T-helper 1 cell treated with Interleukin-12 subunit alpha and Interleukin-12 subunit beta and Interleukin-4 antibody, amounts not matched to agents 30 μg/mL and 1 μg/mL, for 36 hours (primary cell): ENCODE data around the gene CCDC152.

Experiments
- H3K27ac Mint-ChIP-seq: one replicate; pipeline ENCODE4 v1.8.0; 2021; ENCODE audit warnings: mild to moderate bottlenecking, mixed read lengths
- H3K27me3 Mint-ChIP-seq: one replicate; pipeline ENCODE4 v1.8.0; 2021; ENCODE audit warnings: low read depth, mixed read lengths
- H3K36me3 Mint-ChIP-seq: one replicate; pipeline ENCODE4 v1.8.0; 2021; ENCODE audit warnings: low read depth, mixed read lengths
- H3K4me1 Mint-ChIP-seq: one replicate; pipeline ENCODE4 v1.8.0; 2021; ENCODE audit warnings: low read depth, mixed read lengths
- H3K4me3 Mint-ChIP-seq: one replicate; pipeline ENCODE4 v1.8.0; 2021; ENCODE audit warnings: mild to moderate bottlenecking, moderate library complexity, mixed read lengths
- H3K9me3 Mint-ChIP-seq: one replicate; pipeline ENCODE4 v1.8.0; 2021; ENCODE audit warnings: mixed read lengths

CCDC152 gene

DNA sequence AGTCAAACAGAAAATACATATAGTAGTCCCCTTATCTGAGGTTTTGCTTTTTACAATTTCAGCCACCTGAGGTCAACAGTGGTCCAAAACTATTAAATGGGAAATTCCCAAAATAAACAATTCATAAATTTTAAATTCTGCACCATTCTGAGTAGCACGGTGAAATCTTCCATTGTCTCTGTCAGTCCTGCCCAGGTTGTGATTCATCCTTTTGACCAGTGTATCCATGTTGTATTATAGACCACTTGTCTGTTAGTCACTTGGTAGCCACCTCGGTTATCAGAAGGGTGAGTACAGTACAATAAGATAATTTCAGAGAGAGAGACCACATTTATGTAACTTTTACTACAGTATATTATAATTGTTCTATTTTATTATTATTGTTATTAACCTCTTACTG, 2.8 kb downstream of the CCDC152 start:
- Mint-ChIP-seq H3K27me3 (peaks cover 19% of the 10 kb centered on the region), H3K4me3 (no peak overlapping the region), H3K4me1 (peaks cover 10% of the 10 kb centered on the region), H3K9me3 (no peaks in the 10 kb centered on the region), H3K27ac (no peak overlapping the region), H3K36me3 (no peaks in the 10 kb centered on the region)

DNA sequence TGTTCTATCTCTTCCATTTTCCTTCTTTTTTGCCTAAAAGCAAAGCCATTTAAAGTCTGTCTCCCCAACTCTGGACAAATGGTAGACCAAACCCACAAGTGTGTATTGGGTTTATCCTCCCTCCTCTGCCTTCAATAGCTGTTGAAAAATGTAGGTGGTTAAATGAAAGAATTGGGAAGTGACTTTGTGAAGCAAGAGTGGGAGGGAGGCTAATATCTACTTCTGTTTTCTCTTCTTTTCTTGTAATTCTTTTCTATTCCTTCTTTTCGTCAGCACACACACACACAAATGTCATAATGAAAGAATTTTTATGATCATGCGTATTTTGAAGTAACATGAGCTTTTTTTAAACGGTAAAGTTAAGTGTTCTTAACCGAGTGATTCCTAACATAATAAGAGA, 3.8 kb downstream of the CCDC152 start:
- H3K36me3 Mint-ChIP-seq, result no peaks in the 10 kb centered on the region
- peaks cover 16% of the 10 kb centered on the region for H3K27me3 Mint-ChIP-seq
- peaks cover 10% of the 10 kb centered on the region for H3K4me1 Mint-ChIP-seq
- H3K27ac Mint-ChIP-seq, result no peak overlapping the region
- no peak overlapping the region for H3K4me3 Mint-ChIP-seq
- H3K9me3 Mint-ChIP-seq, result no peaks in the 10 kb centered on the region

DNA sequence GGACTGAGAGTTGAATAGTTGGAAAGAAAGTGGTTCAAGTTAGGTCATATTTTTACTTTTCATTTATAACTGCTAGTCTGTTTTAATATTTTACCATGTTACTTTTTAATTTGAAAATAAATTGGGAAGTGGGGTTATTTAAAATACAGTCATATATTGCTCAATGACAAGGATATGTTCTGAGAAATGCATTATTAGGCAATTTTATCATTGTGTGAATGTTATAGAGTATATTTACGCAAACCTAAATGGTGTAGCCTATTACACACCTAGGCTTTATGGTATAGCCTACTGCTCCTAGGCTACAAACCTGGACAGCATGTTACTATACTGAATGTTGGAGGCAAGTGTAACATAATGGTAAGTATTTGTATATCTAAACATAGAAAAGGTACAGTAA, 5.2 kb downstream of the CCDC152 start:
- no peaks in the 10 kb centered on the region for H3K36me3 Mint-ChIP-seq
- peaks cover 8% of the 10 kb centered on the region for H3K27me3 Mint-ChIP-seq
- peaks cover 8% of the 10 kb centered on the region for H3K4me1 Mint-ChIP-seq
- H3K9me3 Mint-ChIP-seq, result no peaks in the 10 kb centered on the region
- no peak overlapping the region for H3K4me3 Mint-ChIP-seq
- no peak overlapping the region for H3K27ac Mint-ChIP-seq

DNA sequence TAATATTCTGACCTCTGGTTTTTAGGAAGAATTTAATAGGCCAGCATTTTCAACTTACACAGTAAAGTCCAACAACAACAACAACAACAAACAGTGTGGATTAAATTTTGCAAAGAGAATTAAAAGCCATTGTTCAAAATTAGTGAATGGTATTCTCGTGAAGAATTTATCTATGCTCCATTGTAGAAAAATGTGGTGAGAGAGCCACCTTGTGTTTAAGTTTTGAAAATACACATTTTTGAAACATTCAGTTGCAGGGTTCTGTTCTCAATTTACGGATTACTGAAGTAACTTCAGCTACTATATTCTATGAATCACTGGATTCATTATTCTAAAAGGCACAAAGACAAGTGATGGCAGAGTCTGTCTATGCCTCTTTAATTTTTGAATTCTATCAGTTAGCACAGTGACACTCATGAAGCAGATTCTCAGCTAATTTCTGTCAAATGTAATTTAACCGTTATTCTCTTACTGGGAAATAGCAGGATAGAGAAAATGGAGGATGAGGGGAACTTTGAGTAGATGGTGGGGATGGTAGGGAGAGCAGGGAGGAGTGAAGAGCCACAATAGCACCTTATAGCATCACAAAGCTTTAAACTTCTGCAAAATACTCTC, 11.0 kb downstream of the CCDC152 start:
- H3K9me3 Mint-ChIP-seq, result no peaks in the 10 kb centered on the region
- H3K4me3 Mint-ChIP-seq, result no peak overlapping the region
- H3K27ac Mint-ChIP-seq, result no peak overlapping the region
- no peaks in the 10 kb centered on the region for H3K36me3 Mint-ChIP-seq
- peaks cover 2% of the 10 kb centered on the region for H3K4me1 Mint-ChIP-seq
- H3K27me3 Mint-ChIP-seq, result peaks cover 4% of the 10 kb centered on the region

DNA sequence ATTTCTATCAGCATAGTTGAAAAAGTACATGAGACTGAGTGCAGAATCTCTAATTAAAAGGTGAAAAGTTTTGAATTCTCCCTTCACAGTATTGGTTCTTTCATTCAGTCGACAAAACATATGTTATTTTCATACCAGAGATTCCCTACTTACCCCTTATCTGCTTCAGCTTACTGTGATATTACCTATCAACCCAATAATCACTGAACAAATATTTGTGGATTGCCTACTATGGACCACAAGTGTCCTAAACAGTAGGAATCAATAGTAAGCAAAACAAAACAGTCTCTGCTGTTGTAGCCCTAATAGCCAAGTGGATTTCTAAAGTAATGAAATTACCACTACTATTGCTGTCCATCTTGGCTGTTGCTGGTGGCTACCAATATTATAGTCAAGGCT, 11.5 kb downstream of the CCDC152 start:
- no peak overlapping the region for H3K27ac Mint-ChIP-seq
- H3K27me3 Mint-ChIP-seq, result peaks cover 4% of the 10 kb centered on the region
- no peaks in the 10 kb centered on the region for H3K36me3 Mint-ChIP-seq
- no peaks in the 10 kb centered on the region for H3K9me3 Mint-ChIP-seq
- no peak overlapping the region for H3K4me3 Mint-ChIP-seq
- H3K4me1 Mint-ChIP-seq, result peaks cover 2% of the 10 kb centered on the region

DNA sequence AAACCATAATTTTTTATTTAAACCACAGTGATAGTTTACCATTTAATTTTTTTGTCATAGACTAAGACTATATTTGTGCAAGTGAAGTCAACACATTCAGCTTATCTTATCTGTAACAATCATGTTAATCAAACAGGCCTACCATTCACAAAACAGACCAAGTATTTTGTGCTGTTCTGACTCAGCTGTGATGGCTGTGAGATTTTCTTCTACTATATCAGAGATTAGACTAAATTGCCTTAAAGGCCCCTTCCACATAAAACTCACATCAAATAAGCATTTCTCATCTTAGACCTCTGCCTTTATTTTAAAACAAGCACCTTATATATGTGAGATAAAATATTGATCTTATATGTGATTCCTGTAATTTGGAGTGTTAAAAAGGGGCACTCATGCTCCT, 13.4 kb downstream of the CCDC152 start:
- no peaks in the 10 kb centered on the region for H3K9me3 Mint-ChIP-seq
- H3K36me3 Mint-ChIP-seq, result no peaks in the 10 kb centered on the region
- H3K27ac Mint-ChIP-seq, result no peak overlapping the region
- peaks cover 4% of the 10 kb centered on the region for H3K27me3 Mint-ChIP-seq
- H3K4me1 Mint-ChIP-seq, result peaks cover 2% of the 10 kb centered on the region
- H3K4me3 Mint-ChIP-seq, result no peak overlapping the region

DNA sequence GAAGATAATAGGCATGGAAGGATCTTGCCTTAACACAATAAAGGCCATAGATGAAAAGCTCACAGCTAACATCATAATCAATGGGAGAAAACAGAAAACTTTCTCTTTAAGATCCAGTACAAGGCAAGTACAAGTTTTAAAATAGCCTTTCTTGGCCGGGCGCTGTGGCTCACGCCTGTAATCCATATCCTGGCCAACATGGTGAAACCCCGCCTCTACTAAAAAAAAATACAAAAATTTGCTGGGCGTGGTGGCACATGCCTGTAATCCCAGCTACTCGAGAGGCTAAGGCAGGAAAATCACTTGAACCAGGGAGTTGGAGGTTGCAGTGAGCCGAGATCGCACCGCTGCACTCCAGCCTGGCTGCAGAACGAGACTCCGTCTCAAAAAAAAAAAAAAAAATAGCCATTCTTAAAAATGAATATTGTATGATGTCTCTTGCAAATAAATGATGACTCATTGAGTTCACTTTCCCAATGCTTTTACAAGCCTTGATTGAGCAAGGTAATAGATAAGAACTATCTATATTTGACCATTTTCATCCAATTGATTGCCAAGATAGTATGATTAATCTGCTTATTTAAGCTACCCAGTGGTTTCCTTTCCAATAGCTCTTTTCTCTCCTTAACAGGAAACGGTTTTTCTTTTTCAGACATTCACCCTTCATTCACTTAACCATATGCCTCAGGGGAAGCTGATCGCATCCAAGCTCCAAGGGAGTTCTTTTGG, 15.8 kb downstream of the CCDC152 start:
- Mint-ChIP-seq H3K36me3 (no peaks in the 10 kb centered on the region), H3K27me3 (peaks cover 4% of the 10 kb centered on the region), H3K27ac (no peak overlapping the region), H3K4me3 (no peak overlapping the region), H3K9me3 (no peaks in the 10 kb centered on the region), H3K4me1 (peaks cover 2% of the 10 kb centered on the region)

DNA sequence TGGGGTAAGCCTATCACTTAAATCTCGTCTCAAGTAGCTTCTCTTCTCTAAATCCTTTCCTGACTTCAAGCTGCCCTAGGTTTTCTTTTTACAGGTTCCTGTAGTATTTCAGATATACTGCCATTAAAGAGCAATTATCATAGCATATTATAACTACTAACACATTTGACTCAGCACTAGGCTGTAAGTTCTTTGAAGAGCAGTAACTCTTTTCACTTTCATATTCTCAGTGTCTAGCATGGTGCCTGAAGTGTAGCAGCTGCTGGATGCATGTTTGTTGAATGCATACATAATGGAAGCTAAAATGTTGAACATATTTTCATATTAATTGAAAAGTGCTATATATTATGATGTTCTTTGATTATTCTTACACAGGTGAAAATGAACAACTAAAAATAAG, 22.5 kb downstream of the CCDC152 start:
- no peaks in the 10 kb centered on the region for H3K27me3 Mint-ChIP-seq
- H3K4me3 Mint-ChIP-seq, result no peak overlapping the region
- no peaks in the 10 kb centered on the region for H3K36me3 Mint-ChIP-seq
- H3K4me1 Mint-ChIP-seq, result peaks cover 6% of the 10 kb centered on the region
- no peaks in the 10 kb centered on the region for H3K9me3 Mint-ChIP-seq
- H3K27ac Mint-ChIP-seq, result no peak overlapping the region

DNA sequence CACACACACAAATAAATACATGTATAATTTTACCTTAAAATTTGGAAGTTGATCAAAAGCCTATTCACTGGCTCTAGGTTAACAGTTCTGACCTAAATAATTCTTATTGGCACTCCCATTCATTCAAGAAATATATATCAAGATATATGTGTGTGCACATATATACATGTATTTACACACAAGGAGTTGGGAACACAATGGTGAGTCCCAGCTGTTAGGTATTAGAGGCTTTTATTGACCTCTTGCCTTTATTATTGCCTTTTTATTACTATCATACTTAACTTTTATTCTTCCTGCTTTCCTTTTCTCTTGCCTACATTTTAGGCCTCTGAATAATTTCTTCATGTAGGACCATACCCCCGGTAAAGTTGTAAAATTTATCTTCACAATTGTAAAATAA, 25.0 kb downstream of the CCDC152 start:
- H3K36me3 Mint-ChIP-seq, result peaks cover 1% of the 10 kb centered on the region
- no peak overlapping the region for H3K4me3 Mint-ChIP-seq
- H3K4me1 Mint-ChIP-seq, result peaks cover 6% of the 10 kb centered on the region
- H3K27ac Mint-ChIP-seq, result no peak overlapping the region
- H3K9me3 Mint-ChIP-seq, result peaks cover 14% of the 10 kb centered on the region
- H3K27me3 Mint-ChIP-seq, result no peaks in the 10 kb centered on the region

DNA sequence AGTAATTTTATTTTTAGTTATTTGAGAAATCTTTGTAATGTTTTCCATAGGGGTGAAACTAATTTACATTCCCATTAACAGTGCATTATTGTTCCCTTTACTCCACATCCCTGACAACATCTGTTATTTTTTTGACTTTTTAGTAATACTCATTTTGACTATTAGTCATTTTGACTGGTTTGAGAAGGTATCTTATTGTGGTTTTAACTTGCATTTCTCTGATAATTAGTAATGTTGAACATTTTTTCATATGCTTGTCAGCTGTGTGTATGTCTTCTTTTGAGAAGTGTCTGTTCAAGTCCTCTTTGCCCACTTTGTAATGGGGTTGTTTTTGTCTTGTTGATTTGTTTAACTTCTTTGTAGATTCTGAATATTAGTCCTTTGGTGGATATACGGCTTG, 27.5 kb downstream of the CCDC152 start:
- peaks cover 1% of the 10 kb centered on the region for H3K36me3 Mint-ChIP-seq
- H3K4me3 Mint-ChIP-seq, result no peak overlapping the region
- peaks cover 24% of the 10 kb centered on the region for H3K9me3 Mint-ChIP-seq
- no peak overlapping the region for H3K27ac Mint-ChIP-seq
- H3K4me1 Mint-ChIP-seq, result no peaks in the 10 kb centered on the region
- H3K27me3 Mint-ChIP-seq, result no peaks in the 10 kb centered on the region

DNA sequence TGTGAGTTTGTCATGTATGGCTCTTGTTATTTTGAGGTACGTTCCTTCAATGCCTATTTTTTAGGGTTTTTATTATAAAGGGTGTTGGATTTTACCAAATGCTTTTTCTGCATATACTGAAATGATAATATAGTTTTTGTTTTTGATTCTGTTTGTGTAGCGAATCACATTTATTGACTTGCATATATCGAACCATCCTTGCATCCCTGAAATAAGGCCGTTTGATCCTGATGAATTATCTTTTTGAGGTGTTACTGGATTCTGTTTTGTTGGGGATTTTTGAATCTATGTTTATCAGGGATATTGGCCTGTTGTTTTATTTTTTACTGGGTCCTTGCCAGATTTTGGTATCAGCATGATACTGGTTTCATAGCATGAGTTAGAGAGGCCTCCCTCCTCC, 29.1 kb downstream of the CCDC152 start:
- Mint-ChIP-seq H3K4me1 (no peaks in the 10 kb centered on the region), H3K4me3 (no peak overlapping the region), H3K27ac (no peak overlapping the region), H3K27me3 (no peaks in the 10 kb centered on the region), H3K36me3 (peaks cover 1% of the 10 kb centered on the region), H3K9me3 (peaks cover 31% of the 10 kb centered on the region)

DNA sequence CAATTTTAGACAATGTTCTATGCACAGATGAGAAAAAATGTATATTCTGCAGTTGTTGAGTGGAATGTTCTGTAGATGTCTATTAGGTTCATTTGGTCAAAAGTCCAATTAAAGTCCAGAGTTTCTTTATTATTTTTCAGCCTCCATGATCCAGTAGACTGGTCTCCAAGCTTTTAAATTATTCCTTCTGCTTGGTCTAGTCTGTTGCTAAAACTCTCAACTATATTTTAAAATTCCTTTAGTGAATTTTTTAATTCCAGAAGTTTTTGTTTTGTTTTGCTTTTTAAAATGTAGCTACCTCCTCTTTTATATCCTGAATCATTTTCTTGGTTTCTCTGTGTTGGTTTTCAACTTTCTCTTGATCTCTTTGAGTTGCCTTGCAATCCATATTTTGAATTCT, 30.5 kb downstream of the CCDC152 start:
- Mint-ChIP-seq H3K27me3 (no peaks in the 10 kb centered on the region), H3K4me3 (no peak overlapping the region), H3K9me3 (peaks cover 31% of the 10 kb centered on the region), H3K4me1 (no peaks in the 10 kb centered on the region), H3K36me3 (peaks cover 1% of the 10 kb centered on the region), H3K27ac (no peak overlapping the region)

DNA sequence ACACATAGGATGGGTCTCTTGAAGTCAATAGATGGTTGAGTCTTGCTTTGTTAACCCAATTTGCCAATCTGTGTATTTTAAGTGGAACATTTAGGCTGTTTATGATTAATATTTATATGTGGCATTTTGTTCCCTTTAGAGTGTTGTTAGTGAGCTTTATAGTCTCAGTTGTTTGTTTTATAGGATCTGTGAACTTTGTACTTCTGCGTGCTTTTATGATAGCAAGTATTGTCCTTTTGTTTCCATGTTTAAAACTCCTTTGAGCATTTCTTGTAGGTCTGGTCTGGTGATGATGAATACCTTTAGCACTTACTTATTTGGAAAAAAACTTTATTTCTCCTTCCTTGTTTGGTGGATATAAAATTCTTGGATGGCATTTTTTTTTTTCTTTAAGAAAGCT, 31.2 kb downstream of the CCDC152 start:
- Mint-ChIP-seq H3K9me3 (peaks cover 31% of the 10 kb centered on the region), H3K27me3 (no peaks in the 10 kb centered on the region), H3K4me1 (no peaks in the 10 kb centered on the region), H3K36me3 (peaks cover 1% of the 10 kb centered on the region), H3K27ac (no peak overlapping the region), H3K4me3 (no peak overlapping the region)

DNA sequence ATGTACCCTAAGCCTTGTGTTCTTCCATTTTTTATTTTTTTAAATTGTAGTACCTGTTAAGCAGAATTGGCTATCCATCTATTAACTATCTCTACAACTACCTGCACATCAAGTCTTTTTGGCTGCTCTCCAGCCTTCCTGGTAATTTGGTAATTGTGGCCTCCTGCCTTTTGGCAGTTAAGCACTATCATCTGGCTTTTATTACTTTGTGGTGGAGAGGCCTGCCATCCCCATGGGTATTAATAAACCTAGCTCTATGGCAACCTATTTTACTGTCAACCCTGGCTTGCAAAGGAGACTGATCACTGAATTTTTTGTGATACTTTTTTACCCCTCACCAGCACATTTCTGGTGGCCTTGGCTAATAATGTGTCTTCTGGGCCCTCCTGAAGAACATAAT, 34.5 kb downstream of the CCDC152 start:
- Mint-ChIP-seq H3K9me3 (peaks cover 26% of the 10 kb centered on the region), H3K4me1 (no peaks in the 10 kb centered on the region), H3K27ac (no peak overlapping the region), H3K27me3 (no peaks in the 10 kb centered on the region), H3K4me3 (no peak overlapping the region), H3K36me3 (no peaks in the 10 kb centered on the region)

DNA sequence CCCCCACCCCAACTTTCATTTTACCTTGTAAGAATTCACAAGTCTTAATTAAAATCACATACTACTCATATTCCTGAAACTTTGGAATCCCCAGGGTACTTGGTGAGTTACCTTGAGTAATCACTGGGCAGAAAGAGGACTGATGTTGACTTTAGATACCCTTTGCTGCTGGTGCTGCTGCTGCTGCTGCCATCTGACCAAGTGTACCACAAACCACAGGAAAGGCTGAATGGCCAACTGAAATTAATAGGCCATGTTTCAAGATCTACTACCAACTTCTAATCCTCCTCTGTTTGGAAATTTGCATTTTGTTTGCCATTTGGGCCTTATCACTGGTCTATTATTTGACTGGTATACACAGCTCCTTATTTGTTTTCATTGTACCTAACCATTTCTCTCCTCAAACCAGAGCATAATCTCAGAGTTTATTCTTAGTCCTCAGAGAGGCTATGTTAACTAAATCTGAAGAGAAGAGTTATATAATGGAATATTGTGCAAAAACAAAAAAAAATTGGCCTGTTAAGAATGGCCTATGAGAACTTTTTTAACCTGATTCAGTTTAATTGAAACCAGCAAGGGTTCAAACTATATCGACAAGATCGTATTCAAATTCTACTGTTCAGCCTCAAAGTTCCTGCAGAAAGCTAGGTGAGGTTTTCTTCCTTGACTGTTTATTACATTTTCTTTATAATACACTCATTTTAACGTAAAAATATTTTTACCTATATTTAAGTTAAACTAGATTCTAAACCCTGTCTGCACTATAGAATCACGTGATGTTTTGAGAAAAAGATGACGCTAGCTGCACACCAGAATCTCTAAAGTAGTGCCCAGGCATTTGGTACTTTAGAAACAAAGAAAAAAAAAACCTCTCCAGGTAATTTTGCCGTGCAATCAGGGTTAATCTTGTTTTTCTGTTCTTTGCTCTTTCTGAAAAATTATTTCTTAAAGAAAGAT, 41.9 kb downstream of the CCDC152 start:
- H3K27ac Mint-ChIP-seq, result no peak overlapping the region
- H3K27me3 Mint-ChIP-seq, result no peaks in the 10 kb centered on the region
- peaks cover 9% of the 10 kb centered on the region for H3K9me3 Mint-ChIP-seq
- H3K36me3 Mint-ChIP-seq, result no peaks in the 10 kb centered on the region
- no peak overlapping the region for H3K4me3 Mint-ChIP-seq
- no peaks in the 10 kb centered on the region for H3K4me1 Mint-ChIP-seq
